ENCODE results near the gene TMPRSS4.

The TMPRSS4 gene

GRCh38 chr11:118128310-118128709 lies 51.4 kb downstream of the TMPRSS4 start:
- H3K4me3 ChIP-seq (ENCODE audit: low read depth, low read length), result no peak overlapping the region
- DNase-seq (ENCODE audit: low read depth), result no peak
- no peak for TF ChIP-seq MYC (IDR thresholded peaks at IDR 0.05; ENCODE audit: low read depth, low read length)

- no peak overlapping the region for H3K4me3 ChIP-seq (ENCODE audit: low read depth, low read length)
- DNase-seq (ENCODE audit: low read depth), result no peak
- no peak for TF ChIP-seq MAX (IDR thresholded peaks at IDR 0.05; ENCODE audit: low read depth, low read length)
- no peak for TF ChIP-seq CTCF (IDR thresholded peaks at IDR 0.05; ENCODE audit: low read depth, low read length)
- TF ChIP-seq POLR2A (IDR thresholded peaks at IDR 0.05; ENCODE audit: extremely low read depth, insufficient read length), result no peak
- TF ChIP-seq MYC (IDR thresholded peaks at IDR 0.05; ENCODE audit: low read depth, low read length), result no peak
Observed at GRCh38 chr11:118128721-118129470, 52.0 kb downstream of the TMPRSS4 start.

GRCh38 chr11:118129471-118130172 lies 52.7 kb downstream of the TMPRSS4 start:
- no peak for DNase-seq (ENCODE audit: low read depth)
- no peak overlapping the region for H3K4me3 ChIP-seq (ENCODE audit: low read depth, low read length)
- TF ChIP-seq MAX (IDR thresholded peaks at IDR 0.05; ENCODE audit: low read depth, low read length) (no peak), CTCF (IDR thresholded peaks at IDR 0.05; ENCODE audit: low read depth, low read length) (no peak), POLR2A (IDR thresholded peaks at IDR 0.05; ENCODE audit: extremely low read depth, insufficient read length) (no peak), MYC (IDR thresholded peaks at IDR 0.05; ENCODE audit: low read depth, low read length) (no peak)

- TF ChIP-seq MAX (IDR thresholded peaks at IDR 0.05; ENCODE audit: low read depth, low read length) (no peak), CTCF (IDR thresholded peaks at IDR 0.05; ENCODE audit: low read depth, low read length) (no peak), MYC (IDR thresholded peaks at IDR 0.05; ENCODE audit: low read depth, low read length) (no peak), POLR2A (IDR thresholded peaks at IDR 0.05; ENCODE audit: extremely low read depth, insufficient read length) (no peak)
- no peak overlapping the region for H3K4me3 ChIP-seq (ENCODE audit: low read depth, low read length)
- no peak for DNase-seq (ENCODE audit: low read depth)
Observed at GRCh38 chr11:118132385-118133151, 55.7 kb downstream of the TMPRSS4 start.

- TF ChIP-seq MYC (IDR thresholded peaks at IDR 0.05; ENCODE audit: low read depth, low read length), result no peak
- TF ChIP-seq POLR2A (IDR thresholded peaks at IDR 0.05; ENCODE audit: extremely low read depth, insufficient read length), result no peak
- no peak for TF ChIP-seq CTCF (IDR thresholded peaks at IDR 0.05; ENCODE audit: low read depth, low read length)
- TF ChIP-seq MAX (IDR thresholded peaks at IDR 0.05; ENCODE audit: low read depth, low read length), result no peak
- no peak overlapping the region for H3K4me3 ChIP-seq (ENCODE audit: low read depth, low read length)
- no peak for DNase-seq (ENCODE audit: low read depth)
Observed at GRCh38 chr11:118133816-118134215, 56.9 kb downstream of the TMPRSS4 start.
